Adrenal gland (tissue), 12 donors: Measurements from ENCODE around the gene ALDH1A3. TPM values are rescaled to one million over a fixed set of nuclear protein-coding genes. Genes with fewer than 3 reads are reported as not detected.

Experiments
- DNase-seq, 7 donors: peaks; one replicate each; pipeline ENCODE4 v3.0.0-alpha.2; 2019 to 2020
- H3K27ac ChIP-seq, 5 donors: fragments of 200-600 bp; sonication (generic) in 4 of 5; 1 replicate in 3 of 5; 2 replicates in 2 of 5; pipeline versions ENCODE4 v1.5.1 to v1.8.0; 2016 to 2020; ENCODE audit warnings: mild to moderate bottlenecking in 1 of 5
- H3K27me3 ChIP-seq: fragments of 200-600 bp; 2 replicates; pipeline ENCODE4 v1.8.0; 2021
- H3K36me3 ChIP-seq, 2 donors: fragments of 200-600 bp; replicated peaks in 1 of 2; 1 replicate in 1 of 2; 2 replicates in 1 of 2; pipeline versions ENCODE4 v1.5.1 to v1.8.0; 2018 to 2022
- H3K4me1 ChIP-seq, 2 donors: fragments of 200-600 bp; replicated peaks in 1 of 2; 1 replicate in 1 of 2; 2 replicates in 1 of 2; pipeline versions ENCODE4 v1.5.1 to v1.8.0; 2018 to 2021
- H3K4me3 ChIP-seq, 4 donors: fragments of 200-600 bp; sonication (generic) in 3 of 4; one replicate each; pipeline ENCODE4 v1.5.1; 2016 to 2018
- H3K9me3 ChIP-seq, 3 donors: fragments of 200-600 bp; sonication (generic) in 1 of 3; replicated peaks in 1 of 3; 1 replicate in 2 of 3; 2 replicates in 1 of 3; pipeline versions ENCODE4 v1.5.1 to v1.8.0; 2016 to 2021
- CTCF ChIP-seq, 6 experiments: fragments of 450-650 bp in 4 of 6; fragments of 200-600 bp in 2 of 6; sonication (generic) in 1 of 6; IDR thresholded peaks; 1 replicate in 5 of 6; 2 replicates in 1 of 6; pipeline versions ENCODE4 v1.5.1 to v1.8.0; 2016 to 2021; ENCODE audit warnings: antibody characterized with exemption in 6 of 6, mild to moderate bottlenecking in 2 of 6, moderate library complexity in 1 of 6
- POLR2A ChIP-seq, 2 donors: fragments of 450-650 bp; IDR thresholded peaks; one replicate each; pipeline ENCODE4 v1.6.1; 2017; ENCODE audit warnings: antibody characterized with exemption in 2 of 2, mild to moderate bottlenecking in 2 of 2, moderate library complexity in 1 of 2
- WGBS, 4 donors: extraction: QIAGEN DNeasy Blood & Tissue Kit in 2 of 4; methylation state at CpG; one replicate each; pipeline versions ENCODE4 v1.1.5 to v1.1.7; 2013 to 2017; 5-methylcytosine and 5-hydroxymethylcytosine counted together
- intact Hi-C, 2 donors: fragments of 100-400 bp; cut with DNase I; formaldehyde crosslinking; loops; one replicate each; pipeline versions ENCODE4 v1.14.1 to v1.15.0; 2022 to 2023
- polyA plus RNA-seq, 3 donors: library from polyadenylated mRNA; stranded (reverse); fragments of 200-250 nt in 2 of 3; fragments of 350-450 nt in 1 of 3; fragmentation: Illumina TruSeq in 1 of 3; extraction: RNeasy Lipid Tissue Mini Kit (QIAGEN cat#74804) in 1 of 3; gene quantifications; one replicate each; pipeline ENCODE4 v1.2.3, GENCODE V29; 2013 to 2014
- total RNA-seq, 9 donors: library from RNA; depleted of rRNA in 4 of 9; stranded (reverse); fragments of >200 nt in 4 of 9; fragments of 120-200 nt in 1 of 9; fragmentation: NEBNext Ultra II Directional in 1 of 9; extraction: Animal tissue kit (Norgen Biotek cat#: 25700) in 1 of 9; gene quantifications; one replicate each; pipeline versions ENCODE4 v1.1.0 to v1.2.4, GENCODE V29; 2013 to 2023
- donor health status: healthy with polysubstance abuse.
- donor health status: Bipolar disorder and iron deficiency.
- donor health status: DM: yes; HTN: yes; CAD: no.
- donor health status: DM: no; HTN: no; CAD: no.
- donor health status: DM: no; HTN: no; CAD: no.
- donor health status: DM: yes; HTN: yes; CAD: no.

The ALDH1A3 gene
- total and polyA plus RNA-seq, 12 donors = 1.8 to 165 (median 30.5) TPM

- no peaks in the 10 kb centered on the region for H3K4me1 ChIP-seq
- no peaks in the 10 kb centered on the region for H3K36me3 ChIP-seq
- H3K9me3 ChIP-seq = no peaks in the 10 kb centered on the region
- peaks cover 30% of the 10 kb centered on the region for H3K27me3 ChIP-seq
- WGBS, 4 donors = 81 to 94% (median 88%) methylated on average over 7 of the region's 7 CpGs
- intact Hi-C loops = loop anchor here in 1 of 2 donors (10.0 kb wide), 1 partner anchor 241 kb away; no protein-coding TSS in a partner anchor
- no peak for DNase-seq
- H3K4me3 ChIP-seq = no peak overlapping the region
- H3K27ac ChIP-seq = no peak overlapping the region
- TF ChIP-seq CTCF (IDR thresholded peaks at IDR 0.05) (no peak), POLR2A (IDR thresholded peaks at IDR 0.05) (no peak)
Measured at GRCh38 chr15:100875976-100876375, 3.7 kb upstream of the ALDH1A3 start.

DNA sequence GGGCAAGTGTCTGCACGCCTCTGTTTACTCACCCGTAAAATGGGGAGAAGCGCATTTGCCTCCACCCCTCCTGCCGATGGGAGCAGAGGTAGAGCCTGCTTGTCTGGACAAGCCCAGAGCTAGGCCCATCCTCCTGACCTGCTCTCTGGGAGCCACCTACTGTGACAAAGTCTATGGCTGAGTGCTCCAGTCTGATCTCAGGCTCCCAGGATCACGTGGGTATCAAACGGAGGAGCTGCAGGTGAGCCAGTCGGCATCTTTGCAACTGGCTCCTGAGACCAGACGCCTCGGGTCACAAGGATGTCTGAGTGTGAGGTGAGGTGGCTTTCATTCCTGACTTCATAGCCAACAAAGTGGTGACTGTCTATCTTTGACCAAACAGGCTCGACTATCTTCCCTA is 2.1 kb upstream of the ALDH1A3 start:
- 80 to 88% (median 84%) methylated on average over 10 of the region's 10 CpGs for WGBS, 4 donors
- H3K9me3 ChIP-seq = no peaks in the 10 kb centered on the region
- no peaks in the 10 kb centered on the region for H3K36me3 ChIP-seq
- intact Hi-C loops = loop anchor here in 1 of 2 donors (10.0 kb wide), 1 partner anchor 243 kb away; no protein-coding TSS in a partner anchor
- peaks cover 30% of the 10 kb centered on the region for H3K27me3 ChIP-seq
- H3K4me3 ChIP-seq = no peak overlapping the region
- TF ChIP-seq CTCF (IDR thresholded peaks at IDR 0.05) (no peak), POLR2A (IDR thresholded peaks at IDR 0.05) (no peak)
- no peak for DNase-seq
- H3K27ac ChIP-seq = no peak overlapping the region
- H3K4me1 ChIP-seq = no peaks in the 10 kb centered on the region

DNA sequence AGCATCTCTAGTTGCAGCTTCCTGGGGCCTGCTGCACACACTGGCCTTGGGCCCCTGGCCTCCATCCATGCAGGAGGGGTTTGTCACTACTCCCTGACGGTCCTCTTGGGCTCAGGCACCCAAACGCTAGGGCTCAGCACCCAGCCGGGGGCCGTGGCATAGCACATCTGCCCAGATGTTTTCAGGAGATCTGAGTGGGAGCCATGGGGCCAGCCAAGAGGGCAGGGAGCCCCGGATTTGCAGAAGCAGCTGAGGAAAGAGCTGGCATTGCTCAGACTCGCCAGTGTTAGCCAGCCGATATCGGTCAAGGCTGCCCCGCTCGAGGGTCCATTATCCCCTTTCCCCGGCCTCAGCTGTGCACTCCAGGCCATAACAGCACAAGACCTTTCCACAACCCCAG is 1.5 kb upstream of the ALDH1A3 start:
- Histone ChIP-seq H3K27ac (no peak overlapping the region), H3K27me3 (peaks cover 30% of the 10 kb centered on the region), H3K9me3 (no peaks in the 10 kb centered on the region), H3K36me3 (no peaks in the 10 kb centered on the region), H3K4me3 (no peak overlapping the region), H3K4me1 (no peaks in the 10 kb centered on the region)
- 63 to 83% (median 75%) methylated on average over 10 to 11 of the region's 11 CpGs for WGBS, 4 donors
- intact Hi-C loops = loop anchor here in 1 of 2 donors (10.0 kb wide), 1 partner anchor 243 kb away; no protein-coding TSS in a partner anchor
- DNase-seq = no peak
- TF ChIP-seq POLR2A (IDR thresholded peaks at IDR 0.05) = no peak
- TF ChIP-seq CTCF (IDR thresholded peaks at IDR 0.05) = no peak

GRCh38 chr15:100878648-100879047 is 983 bp upstream of the ALDH1A3 start:
- WGBS, 4 donors = 35 to 57% (median 38%) methylated on average over 12 of the region's 12 CpGs
- no peak for DNase-seq
- Histone ChIP-seq H3K4me3 (peak overlapping the region in 1 of 4 donors; percentile 41), H3K36me3 (no peaks in the 10 kb centered on the region), H3K27ac (no peak overlapping the region), H3K9me3 (no peaks in the 10 kb centered on the region), H3K4me1 (no peaks in the 10 kb centered on the region), H3K27me3 (peaks cover 26% of the 10 kb centered on the region)
- TF ChIP-seq CTCF (IDR thresholded peaks at IDR 0.05) (no peak), POLR2A (IDR thresholded peaks at IDR 0.05) (no peak)
- intact Hi-C loops = loop anchor here in 1 of 2 donors (10.0 kb wide), 1 partner anchor 244 kb away; no protein-coding TSS in a partner anchor
